Smooth muscle cell of trachea (primary cell): ENCODE measurements around the gene AHSA1. TPM values are rescaled to one million over a fixed set of nuclear protein-coding genes. Genes with fewer than 3 reads are reported as not detected.

Source experiments
- total RNA-seq: library from RNA; depleted of rRNA; stranded (reverse); fragments of >200 nt; gene quantifications from 2 replicates; pipeline ENCODE4 v1.2.1, GENCODE V29; 2014

Gene AHSA1
- 85.2 and 101 TPM in 2 replicates for total RNA-seq

GRCh38 chr14:77457522-77458248, at the start of gene AHSA1, which contains the start of gene VIPAS39:
TSS of gene AHSA1 (plus strand) at chr14:77458093. CDS start at chr14:77458190, 97 bp downstream.
TSS of gene VIPAS39 (minus strand) at chr14:77457601. CDS start at chr14:77454102, 3,499 bp downstream.

GRCh38 chr14:77423423-77423822, 34.5 kb upstream of the AHSA1 start, which contains the start of gene NOXRED1:
TSS of gene NOXRED1 (minus strand) at chr14:77423523. CDS start at chr14:77422889, 634 bp downstream.

GRCh38 chr14:77498120-77498979, 40.5 kb downstream of the AHSA1 start, which contains the start of gene ISM2:
TSS of gene ISM2 (minus strand) at chr14:77498816. CDS start at chr14:77498793, 23 bp downstream.

Other genes with a start within 250 kb of the AHSA1 start
- not detected in 2 replicates for gene NGB, start 186.9 kb upstream of the AHSA1 start, total RNA-seq
- gene POMT2, start 137.2 kb upstream of the AHSA1 start, total RNA-seq: 12.7 and 14.1 TPM in 2 replicates
- gene GSTZ1, start 137.1 kb upstream of the AHSA1 start, total RNA-seq: 31.6 and 35.8 TPM in 2 replicates
- gene TMED8, start 81.0 kb upstream of the AHSA1 start, total RNA-seq: 6.0 and 6.8 TPM in 2 replicates
- 1.2 and 3.3 TPM in 2 replicates for gene SAMD15, start 80.7 kb upstream of the AHSA1 start, total RNA-seq
- gene NOXRED1, start 34.6 kb upstream of the AHSA1 start, total RNA-seq: 0.17 and 1.0 TPM in 2 replicates
- 30.5 and 38.9 TPM in 2 replicates for gene VIPAS39, start 492 bp upstream of the AHSA1 start, total RNA-seq
- not detected in 2 replicates for gene ISM2, start 40.7 kb downstream of the AHSA1 start, total RNA-seq
- gene SPTLC2, start 158.5 kb downstream of the AHSA1 start, total RNA-seq: 26.5 and 42.0 TPM in 2 replicates
- gene ALKBH1, start 249.9 kb downstream of the AHSA1 start, total RNA-seq: 10.1 and 13.4 TPM in 2 replicates